KMS-11 (cell line): Measurements from ENCODE around the gene TRAPPC8.
"Not testable (repeated sequence)": the region's sequence is repeated elsewhere in the genome, so short reads cannot be mapped to it uniquely, and the experiment has no call there.

Experiments used
- H2AFZ ChIP-seq: fragments of 200-600 bp; sonication (generic); 2 replicates; pipeline ENCODE4 v1.6.1; 2016; ENCODE audit warnings: antibody characterized with exemption, mixed run types, low read depth
- H3K27ac ChIP-seq: fragments of 200-600 bp; sonication (generic); 2 replicates; pipeline ENCODE4 v1.6.1; 2016; ENCODE audit warnings: mild to moderate bottlenecking, mixed run types
- H3K27me3 ChIP-seq: fragments of 200-600 bp; sonication (generic); 2 replicates; pipeline ENCODE4 v1.6.1; 2017; ENCODE audit warnings: mild to moderate bottlenecking, low read depth, mixed run types, moderate library complexity; ENCODE audit not compliant: insufficient read depth
- H3K36me3 ChIP-seq: fragments of 200-600 bp; sonication (generic); 2 replicates; pipeline ENCODE4 v1.6.1; 2017; ENCODE audit warnings: mild to moderate bottlenecking, mixed run types; ENCODE audit not compliant: insufficient read depth
- H3K4me1 ChIP-seq: fragments of 200-600 bp; sonication (generic); 2 replicates; pipeline ENCODE4 v1.6.1; 2016; ENCODE audit warnings: mild to moderate bottlenecking, low read depth, mixed run types; ENCODE audit not compliant: poor library complexity, severe bottlenecking
- H3K4me2 ChIP-seq: fragments of 200-600 bp; sonication (generic); 2 replicates; pipeline ENCODE4 v1.7.0; 2016; ENCODE audit warnings: mild to moderate bottlenecking, mixed run types
- H3K4me3 ChIP-seq: fragments of 200-600 bp; sonication (generic); IDR thresholded peaks from 2 replicates; pipeline ENCODE4 v1.6.1; 2017; ENCODE audit warnings: low read depth, low read length, mixed read lengths; ENCODE audit not compliant: insufficient read depth
- H3K79me2 ChIP-seq: fragments of 200-600 bp; sonication (generic); 2 replicates; pipeline ENCODE4 v1.6.1; 2016; ENCODE audit warnings: low read depth, mixed run types; ENCODE audit not compliant: insufficient read depth
- H3K9ac ChIP-seq: fragments of 200-600 bp; sonication (generic); 2 replicates; pipeline ENCODE4 v1.6.1; 2016; ENCODE audit warnings: mild to moderate bottlenecking, mixed run types
- H4K20me1 ChIP-seq: fragments of 200-600 bp; sonication (generic); 2 replicates; pipeline ENCODE4 v1.6.1; 2016; ENCODE audit warnings: mild to moderate bottlenecking, mixed run types; ENCODE audit not compliant: insufficient read depth
- CTCF ChIP-seq: fragments of 200-600 bp; sonication (generic); conservative IDR thresholded peaks from 2 replicates; pipeline ENCODE4 v1.6.1; 2017; ENCODE audit warnings: low read depth, mild to moderate bottlenecking, antibody characterized with exemption, low read length, moderate library complexity, mixed read lengths

The TRAPPC8 gene

GRCh38 chr18:31941010-31941809 is 1.7 kb downstream of the TRAPPC8 start:
- peak overlapping the region; percentile 86 for H3K4me2 ChIP-seq
- no peak overlapping the region for H2AFZ ChIP-seq
- peak overlapping the region; percentile 83; the same call in 1 of the 2 replicates for H3K9ac ChIP-seq
- peak overlapping the region; percentile 82; the same call in 1 of the 2 replicates for H3K27ac ChIP-seq
- H3K27me3 ChIP-seq = no peaks in the 10 kb centered on the region
- H3K36me3 ChIP-seq = no peaks in the 10 kb centered on the region
- no peaks in the 10 kb centered on the region for H4K20me1 ChIP-seq
- no peak for TF ChIP-seq CTCF
- peaks cover 53% of the 10 kb centered on the region for H3K4me1 ChIP-seq
- no peak overlapping the region for H3K4me3 ChIP-seq
- H3K79me2 ChIP-seq = peaks cover 62% of the 10 kb centered on the region

- not testable (repeated sequence) for H3K27me3 ChIP-seq, H3K27ac ChIP-seq, H2AFZ ChIP-seq, H3K4me3 ChIP-seq, H4K20me1 ChIP-seq, H3K4me2 ChIP-seq, H3K36me3 ChIP-seq, H3K9ac ChIP-seq
- Histone ChIP-seq H3K79me2 (peaks cover 76% of the 10 kb centered on the region), H3K4me1 (peaks cover 22% of the 10 kb centered on the region)
Measured at GRCh38 chr18:31934773-31935172, 8.2 kb downstream of the TRAPPC8 start.

GRCh38 chr18:31931886-31932240 is 11.1 kb downstream of the TRAPPC8 start:
- no peak overlapping the region for H3K4me3 ChIP-seq
- no peak overlapping the region for H3K27ac ChIP-seq
- H3K36me3 ChIP-seq = no peaks in the 10 kb centered on the region
- no peak overlapping the region for H3K9ac ChIP-seq
- H3K79me2 ChIP-seq = peaks cover 55% of the 10 kb centered on the region
- no peak overlapping the region for H2AFZ ChIP-seq
- H4K20me1 ChIP-seq = no peaks in the 10 kb centered on the region
- TF ChIP-seq CTCF = no peak
- no peak overlapping the region for H3K4me2 ChIP-seq
- no peaks in the 10 kb centered on the region for H3K4me1 ChIP-seq
- no peaks in the 10 kb centered on the region for H3K27me3 ChIP-seq

DNA sequence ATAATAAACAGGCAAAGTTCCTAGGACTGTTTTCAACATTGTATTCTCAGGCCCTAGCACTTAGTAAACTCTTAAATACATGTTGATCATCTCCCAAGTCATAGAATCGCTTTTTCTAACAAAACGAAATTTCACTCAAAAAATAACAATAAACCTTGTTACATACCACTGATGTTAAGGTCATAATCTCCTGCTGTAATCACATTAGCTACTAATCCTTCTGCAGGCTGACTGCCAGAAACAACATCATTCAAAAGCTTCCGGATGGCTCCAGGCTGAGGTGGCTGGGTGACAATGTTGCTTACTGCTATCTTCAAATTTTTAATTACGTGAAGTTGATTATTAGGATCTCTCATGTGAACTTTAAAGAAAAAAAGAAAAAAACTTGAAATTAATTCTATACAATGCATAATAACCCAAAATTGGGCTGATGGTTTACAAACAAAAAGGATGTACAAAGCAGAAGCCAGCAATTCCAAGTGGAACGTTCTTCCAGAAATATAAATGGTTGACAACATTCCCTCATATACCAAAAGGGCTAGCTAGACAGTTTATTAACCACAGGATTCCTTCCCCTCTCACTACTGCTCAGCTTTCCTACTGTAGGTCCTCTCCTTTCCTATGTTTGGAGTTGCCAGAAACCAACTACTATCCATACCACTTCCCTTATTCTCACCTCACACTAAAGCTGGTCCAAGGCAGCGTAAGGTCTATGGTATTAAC is 11.6 kb downstream of the TRAPPC8 start:
- no peak for TF ChIP-seq CTCF

More for the DNA sequence above, 11.6 kb downstream of the TRAPPC8 start:
- Histone ChIP-seq H3K36me3 (no peaks in the 10 kb centered on the region; the same call in 1 of the 2 replicates), H4K20me1 (no peaks in the 10 kb centered on the region), H3K4me3 (no peak overlapping the region), H3K9ac (no peak overlapping the region), H3K79me2 (peaks cover 53% of the 10 kb centered on the region), H3K4me1 (no peaks in the 10 kb centered on the region), H3K4me2 (no peak overlapping the region), H2AFZ (no peak overlapping the region), H3K27me3 (no peaks in the 10 kb centered on the region), H3K27ac (no peak overlapping the region)
